WTC11 (cell line): ENCODE results near the gene BUD23. TPM values are rescaled to one million over a fixed set of nuclear protein-coding genes. Genes with fewer than 3 reads are reported as not detected.

Experiments used
- ATAC-seq: fragments of 200-7000 bp; cut with Tn5 transposase; 2 replicates; pipeline ENCODE4 v1.10.0; 2021; ENCODE audit warnings: mild to moderate bottlenecking, moderate library complexity
- CTCF ChIA-PET: fragments of 300-600 bp; sonication (Branson Sonifier 250); formaldehyde crosslinking; loops from one replicate; lab custom pipeline; 2021; ENCODE audit warnings: antibody characterized with exemption; lab: Charles Lee
- POLR2A ChIA-PET: fragments of 350-600 bp; sonication (Branson Sonifier 250); formaldehyde crosslinking; loops from one replicate; lab custom pipeline; 2021; ENCODE audit warnings: antibody characterized with exemption; lab: Charles Lee
- DNase-seq: peaks from one replicate; pipeline ENCODE4 v3.0.0; 2021; ENCODE audit warnings: low spot score
- H3K27ac Mint-ChIP-seq: 2 replicates; pipeline ENCODE4 v1.8.0; 2021; ENCODE audit warnings: mixed read lengths
- H3K27me3 Mint-ChIP-seq: 2 replicates; pipeline ENCODE4 v1.8.0; 2021; ENCODE audit warnings: low read depth, mild to moderate bottlenecking, moderate library complexity, mixed read lengths
- H3K36me3 Mint-ChIP-seq: 2 replicates; pipeline ENCODE4 v1.8.0; 2021; ENCODE audit warnings: mixed read lengths
- H3K4me1 Mint-ChIP-seq: 2 replicates; pipeline ENCODE4 v1.8.0; 2022; ENCODE audit warnings: mixed read lengths
- H3K4me3 Mint-ChIP-seq: 2 replicates; pipeline ENCODE4 v1.8.0; 2021; ENCODE audit warnings: mild to moderate bottlenecking, moderate library complexity, mixed read lengths
- H3K9me3 Mint-ChIP-seq: 2 replicates; pipeline ENCODE4 v1.8.0; 2021; ENCODE audit warnings: mixed read lengths
- ATF2 ChIP-seq: sonication (generic); formaldehyde crosslinking; IDR thresholded peaks from 2 replicates; pipeline ENCODE4 v1.8.1; 2022; ENCODE audit warnings: low read depth, missing genetic modification reagents, borderline replicate concordance
- ERG ChIP-seq: fragments of 250-450 bp; sonication (Bioruptor Pico); IDR thresholded peaks from 2 replicates; pipeline ENCODE4 v1.8.0; 2021; ENCODE audit warnings: mild to moderate bottlenecking
- FOXP1 ChIP-seq: sonication (generic); formaldehyde crosslinking; IDR thresholded peaks from 2 replicates; pipeline ENCODE4 v1.8.0; 2022; ENCODE audit warnings: missing genetic modification reagents, mild to moderate bottlenecking, moderate library complexity, borderline replicate concordance
- IRF2 ChIP-seq: sonication (generic); formaldehyde crosslinking; IDR thresholded peaks from 2 replicates; pipeline ENCODE4 v1.8.0; 2022; ENCODE audit warnings: low read depth, missing genetic modification reagents, borderline replicate concordance
- MLX ChIP-seq: sonication (generic); formaldehyde crosslinking; IDR thresholded peaks from 2 replicates; pipeline ENCODE4 v1.8.1; 2023; ENCODE audit warnings: mild to moderate bottlenecking, missing genetic modification reagents, moderate library complexity
- NR1H2 ChIP-seq: sonication (generic); formaldehyde crosslinking; IDR thresholded peaks from 2 replicates; pipeline ENCODE4 v1.9.0; 2021; ENCODE audit warnings: mild to moderate bottlenecking, moderate library complexity, missing genetic modification reagents
- NR2C2 ChIP-seq: sonication (generic); formaldehyde crosslinking; IDR thresholded peaks from 2 replicates; pipeline ENCODE4 v1.8.0; 2022; ENCODE audit warnings: mild to moderate bottlenecking, missing genetic modification reagents
- RELA ChIP-seq: sonication (generic); formaldehyde crosslinking; IDR thresholded peaks from 2 replicates; pipeline ENCODE4 v1.8.1; 2022; ENCODE audit warnings: missing genetic modification reagents, mild to moderate bottlenecking, borderline replicate concordance
- SMAD3 ChIP-seq: sonication (generic); formaldehyde crosslinking; IDR thresholded peaks from 2 replicates; pipeline ENCODE4 v1.8.0; 2022; ENCODE audit warnings: missing genetic modification reagents, mild to moderate bottlenecking, borderline replicate concordance
- TEAD1 ChIP-seq: sonication (generic); formaldehyde crosslinking; IDR thresholded peaks from 2 replicates; pipeline ENCODE4 v1.8.0; 2022; ENCODE audit warnings: mild to moderate bottlenecking, missing genetic modification reagents
- ZNF263 ChIP-seq: sonication (generic); formaldehyde crosslinking; IDR thresholded peaks from 2 replicates; pipeline ENCODE4 v1.8.1; 2022; ENCODE audit warnings: low read depth, mild to moderate bottlenecking, moderate library complexity, missing genetic modification reagents
- ZNF396 ChIP-seq: fragments of 250-450 bp; sonication (Bioruptor Pico); IDR thresholded peaks from 2 replicates; pipeline ENCODE4 v1.8.0; 2021; ENCODE audit warnings: mild to moderate bottlenecking, moderate library complexity, borderline replicate concordance
- ZNF425 ChIP-seq: fragments of 250-450 bp; sonication (Bioruptor Pico); conservative IDR thresholded peaks from 2 replicates; pipeline ENCODE4 v1.9.0; 2021; ENCODE audit warnings: mild to moderate bottlenecking
- ZNF512 ChIP-seq: sonication (generic); formaldehyde crosslinking; IDR thresholded peaks from 2 replicates; pipeline ENCODE4 v1.8.1; 2022; ENCODE audit warnings: missing genetic modification reagents, borderline replicate concordance
- ZNF532 ChIP-seq: fragments of 250-450 bp; sonication (Bioruptor Pico); IDR thresholded peaks from 2 replicates; pipeline ENCODE4 v1.9.0; 2021; ENCODE audit warnings: mild to moderate bottlenecking, borderline replicate concordance
- total RNA-seq: library from RNA; stranded (reverse); gene quantifications from 3 replicates; pipeline ENCODE4 v1.2.3, GENCODE V29; 2021

Gene BUD23
- total RNA-seq, 1 experiment from 2014 or later: 91.9 TPM

GRCh38 chr7:73702226-73702625 is 18.8 kb downstream of the BUD23 start (continued):
- no peak for TF ChIP-seq ZNF425 (CRISPR knock-in tag)
- TF ChIP-seq ERG: no peak
- no peak for TF ChIP-seq SMAD3
- no peak for TF ChIP-seq ATF2 (CRISPR knock-in tag)

- CTCF ChIA-PET: interaction anchor here (0.6 to 8.0 kb wide), 10 partner anchors 9 to 108 kb away, joined by 3 to 61 read pairs (median 8); partner anchors contain the start of gene VPS37D
- H3K27ac Mint-ChIP-seq: no peak overlapping the region
- no peak for DNase-seq
- no peaks in the 10 kb centered on the region for H3K9me3 Mint-ChIP-seq
- H3K4me1 Mint-ChIP-seq: peaks cover 15% of the 10 kb centered on the region
- TF ChIP-seq ZNF512: no peak
- TF ChIP-seq, all 79 proteins: peak for 0
- H3K4me3 Mint-ChIP-seq: no peak overlapping the region
- peaks cover 14% of the 10 kb centered on the region for H3K36me3 Mint-ChIP-seq
- ATAC-seq: no peak
- no peaks in the 10 kb centered on the region for H3K27me3 Mint-ChIP-seq
- POLR2A ChIA-PET: interaction anchor here (0.6 to 1.1 kb wide), 2 partner anchors 22 to 235 kb away, joined by 3 to 5 read pairs; no protein-coding TSS in a partner anchor
Observed at GRCh38 chr7:73702665-73703064, 19.3 kb downstream of the BUD23 start.

- Mint-ChIP-seq H3K4me3 (peak overlapping the region; percentile 60), H3K27ac (peak overlapping the region; percentile 63; the same call in 1 of the 2 replicates), H3K36me3 (peaks cover 14% of the 10 kb centered on the region), H3K27me3 (no peaks in the 10 kb centered on the region), H3K4me1 (peaks cover 15% of the 10 kb centered on the region), H3K9me3 (no peaks in the 10 kb centered on the region)
- DNase-seq (no peak), ATAC-seq (no peak)
- ChIA-PET CTCF (interaction anchor here (0.8 to 8.0 kb wide), 15 partner anchors 8 to 107 kb away, joined by 3 to 61 read pairs (median 4); partner anchors contain the start of genes ABHD11, MLXIPL, STX1A and VPS37D), POLR2A (interaction anchor here (0.6 to 1.2 kb wide), 5 partner anchors 17 to 235 kb away, joined by 3 to 5 read pairs (median 4); partner anchors contain the start of gene STX1A)
- TF ChIP-seq FOXP1 (0 out of 2 replicates have a peak, but pooled peaks have one; percentile 26), IRF2 (CRISPR knock-in tag) (0 out of 2 replicates have a peak, but pooled peaks have one; percentile 25), ZNF532 (no peak), TEAD1 (CRISPR knock-in tag) (no peak), ZNF396 (CRISPR knock-in tag) (no peak), NR2C2 (CRISPR knock-in tag) (no peak), ZNF263 (peak; percentile 29; the same call in 1 of the 2 replicates), RELA (CRISPR knock-in tag) (no peak), NR1H2 (CRISPR knock-in tag) (no peak), MLX (CRISPR knock-in tag) (no peak)
Observed at GRCh38 chr7:73703225-73703624, 19.8 kb downstream of the BUD23 start.
